Fibroblast of the aortic adventitia (primary cell): ENCODE measurements around the gene CABP7. TPM values are rescaled to one million over a fixed set of nuclear protein-coding genes. Genes with fewer than 3 reads are reported as not detected.

Experiments used
- DNase-seq: peaks from one replicate; pipeline ENCODE4 v3.0.0-alpha.2; 2010; ENCODE audit warnings: low read depth
- H3K4me3 ChIP-seq: 2 replicates; pipeline ENCODE4 v1.5.1; 2011; ENCODE audit warnings: low read depth, mild to moderate bottlenecking, control low read depth, low read length, moderate library complexity
- CTCF ChIP-seq: IDR thresholded peaks from 2 replicates; pipeline ENCODE4 v1.5.1; 2011; ENCODE audit warnings: mild to moderate bottlenecking, low read length, control low read depth, inconsistent platforms; ENCODE audit not compliant: insufficient read depth
- total RNA-seq: library from RNA; depleted of rRNA; stranded (reverse); fragments of >200 nt; gene quantifications from 2 replicates; pipeline ENCODE4 v1.2.3, GENCODE V29; 2012; ENCODE audit warnings: low replicate concordance

The CABP7 gene
- total RNA-seq, 1 donor = not detected

- no peak overlapping the region for H3K4me3 ChIP-seq
- TF ChIP-seq CTCF = no peak
- peak; percentile 29 for DNase-seq
Measured at GRCh38 chr22:29693161-29693560, 26.6 kb upstream of the CABP7 start.

- H3K4me3 ChIP-seq = no peak overlapping the region
- peak; percentile 50 for DNase-seq
- no peak for TF ChIP-seq CTCF
Measured at GRCh38 chr22:29693671-29694070, 26.1 kb upstream of the CABP7 start.

- H3K4me3 ChIP-seq = no peak overlapping the region
- DNase-seq = no peak
- TF ChIP-seq CTCF = no peak
Measured at GRCh38 chr22:29695129-29695926, 24.5 kb upstream of the CABP7 start.

- DNase-seq = no peak
- no peak overlapping the region for H3K4me3 ChIP-seq
- no peak for TF ChIP-seq CTCF
Measured at GRCh38 chr22:29697853-29698598, 21.8 kb upstream of the CABP7 start.

GRCh38 chr22:29700206-29700899 lies 19.4 kb upstream of the CABP7 start:
- no peak for TF ChIP-seq CTCF
- H3K4me3 ChIP-seq = no peak overlapping the region
- peak; percentile 11 for DNase-seq

GRCh38 chr22:29700900-29701154 lies 19.0 kb upstream of the CABP7 start:
- TF ChIP-seq CTCF = no peak
- no peak for DNase-seq

More at GRCh38 chr22:29700900-29701154, 19.0 kb upstream of the CABP7 start:
- no peak overlapping the region for H3K4me3 ChIP-seq
